Cardiac muscle cell (in vitro differentiated cells and primary cell): ENCODE data around the gene INKA2. TPM values are rescaled to one million over a fixed set of nuclear protein-coding genes. Genes with fewer than 3 reads are reported as not detected.
A peak's percentile ranks its signal among the peaks of the same experiment; 100 is the strongest.

ENCODE experiments used
- DNase-seq, 2 donors: peaks; one replicate each; pipeline versions ENCODE4 v3.0.0 to v3.0.0-alpha.2; 2010 to 2017; ENCODE audit warnings: low read depth in 1 of 2, low spot score in 1 of 2
- H3K27ac ChIP-seq: fragments of 200-600 bp; sonication (generic); 2 replicates; pipeline ENCODE4 v1.5.1; 2016
- H3K27me3 ChIP-seq: fragments of 200-600 bp; sonication (generic); 2 replicates; pipeline ENCODE4 v1.6.0; 2016; ENCODE audit warnings: control low read depth
- H3K36me3 ChIP-seq: fragments of 200-600 bp; sonication (generic); 2 replicates; pipeline ENCODE4 v1.5.1; 2016; ENCODE audit warnings: control low read depth
- H3K4me1 ChIP-seq: fragments of 200-600 bp; sonication (generic); 2 replicates; pipeline ENCODE4 v1.8.1; 2017; ENCODE audit warnings: low read depth, mild to moderate bottlenecking, mixed run types
- H3K4me3 ChIP-seq: fragments of 200-600 bp; sonication (generic); 2 replicates; pipeline ENCODE4 v1.5.1; 2016; ENCODE audit warnings: mild to moderate bottlenecking
- H3K9me3 ChIP-seq: fragments of 200-600 bp; sonication (generic); 2 replicates; pipeline ENCODE4 v1.5.1; 2017; ENCODE audit warnings: low read depth, mild to moderate bottlenecking, control low read depth
- CTCF ChIP-seq: IDR thresholded peaks from 2 replicates; pipeline ENCODE4 v1.5.1; 2012; ENCODE audit warnings: low read depth, mild to moderate bottlenecking, low read length
- polyA plus RNA-seq: library from polyadenylated mRNA; unstranded; fragments of >200 nt; fragmentation: Nextera tagmentation; extraction: Ambion mirVana; gene quantifications from 2 replicates; pipeline ENCODE4 v1.2.1, GENCODE V29; 2016
- total RNA-seq: library from RNA; depleted of rRNA; stranded (reverse); fragments of >200 nt; gene quantifications from 2 replicates; pipeline ENCODE4 v1.2.3, GENCODE V29; 2016

The INKA2 gene
- total and polyA plus RNA-seq, 2 experiments from 2014 or later, result 7.2 to 7.5 TPM

GRCh38 chr1:111720977-111721786, 18.0 kb downstream of the INKA2 start:
- Histone ChIP-seq H3K4me3 (no peak overlapping the region), H3K27ac (no peak overlapping the region), H3K9me3 (no peaks in the 10 kb centered on the region), H3K4me1 (peaks cover 10% of the 10 kb centered on the region), H3K36me3 (no peaks in the 10 kb centered on the region), H3K27me3 (no peaks in the 10 kb centered on the region)
- TF ChIP-seq CTCF, result no peak
- DNase-seq, result no peak

- no peaks in the 10 kb centered on the region for H3K36me3 ChIP-seq
- H3K27ac ChIP-seq, result no peak overlapping the region
- H3K9me3 ChIP-seq, result no peaks in the 10 kb centered on the region
- no peak overlapping the region for H3K4me3 ChIP-seq
- no peak for DNase-seq
- H3K27me3 ChIP-seq, result no peaks in the 10 kb centered on the region
- no peak for TF ChIP-seq CTCF
- H3K4me1 ChIP-seq, result peaks cover 8% of the 10 kb centered on the region
These were observed 18.8 kb downstream of the INKA2 start for GRCh38 chr1:111720274-111720976.

GRCh38 chr1:111719674-111720132, 19.5 kb downstream of the INKA2 start:
- no peak for TF ChIP-seq CTCF
- Histone ChIP-seq H3K4me1 (peaks cover 1% of the 10 kb centered on the region), H3K9me3 (no peaks in the 10 kb centered on the region), H3K4me3 (no peak overlapping the region), H3K36me3 (no peaks in the 10 kb centered on the region), H3K27me3 (no peaks in the 10 kb centered on the region), H3K27ac (no peak overlapping the region)
- DNase-seq, result peak in 1 of 2 donors; percentile 56

GRCh38 chr1:111719135-111719534, 20.1 kb downstream of the INKA2 start:
- no peaks in the 10 kb centered on the region for H3K27me3 ChIP-seq
- H3K4me3 ChIP-seq, result no peak overlapping the region
- no peak for DNase-seq
- no peak for TF ChIP-seq CTCF
- H3K36me3 ChIP-seq, result no peaks in the 10 kb centered on the region
- H3K9me3 ChIP-seq, result no peaks in the 10 kb centered on the region
- no peaks in the 10 kb centered on the region for H3K4me1 ChIP-seq
- no peak overlapping the region for H3K27ac ChIP-seq

GRCh38 chr1:111717450-111717849, 21.7 kb downstream of the INKA2 start:
- no peaks in the 10 kb centered on the region for H3K27me3 ChIP-seq
- no peaks in the 10 kb centered on the region for H3K36me3 ChIP-seq
- no peak for TF ChIP-seq CTCF
- H3K27ac ChIP-seq, result no peak overlapping the region
- H3K4me3 ChIP-seq, result no peak overlapping the region
- H3K9me3 ChIP-seq, result no peaks in the 10 kb centered on the region
- DNase-seq, result no peak
- no peaks in the 10 kb centered on the region for H3K4me1 ChIP-seq
